Mucosa of stomach (tissue), 1 donor: ENCODE data around the gene DIS3L2.
"Not testable (repeated sequence)": the region's sequence is repeated elsewhere in the genome, so short reads cannot be mapped to it uniquely, and the experiment has no call there.

Experiments used
- H3K27me3 ChIP-seq: one replicate; pipeline ENCODE4 v1.7.0; 2013; ENCODE audit warnings: mild to moderate bottlenecking, low read length; ENCODE audit not compliant: control insufficient read depth, insufficient read depth
- H3K36me3 ChIP-seq: one replicate; pipeline ENCODE4 v1.7.0; 2013; ENCODE audit warnings: low read length; ENCODE audit not compliant: control insufficient read depth, insufficient read depth
- H3K4me1 ChIP-seq: one replicate; pipeline ENCODE4 v1.7.0; 2013; ENCODE audit warnings: mild to moderate bottlenecking, low read length; ENCODE audit not compliant: control insufficient read depth, insufficient read depth
- H3K4me3 ChIP-seq: one replicate; pipeline ENCODE4 v1.7.0; 2013; ENCODE audit warnings: low read length
- H3K9ac ChIP-seq: one replicate; pipeline ENCODE4 v1.7.0; 2013; ENCODE audit warnings: mild to moderate bottlenecking, low read length, moderate library complexity
- H3K9me3 ChIP-seq: one replicate; pipeline ENCODE4 v1.7.0; 2013; ENCODE audit warnings: mild to moderate bottlenecking, low read length, moderate library complexity; ENCODE audit not compliant: control insufficient read depth
- donor health status: Pancreatic carcinoma.

The DIS3L2 gene

DNA sequence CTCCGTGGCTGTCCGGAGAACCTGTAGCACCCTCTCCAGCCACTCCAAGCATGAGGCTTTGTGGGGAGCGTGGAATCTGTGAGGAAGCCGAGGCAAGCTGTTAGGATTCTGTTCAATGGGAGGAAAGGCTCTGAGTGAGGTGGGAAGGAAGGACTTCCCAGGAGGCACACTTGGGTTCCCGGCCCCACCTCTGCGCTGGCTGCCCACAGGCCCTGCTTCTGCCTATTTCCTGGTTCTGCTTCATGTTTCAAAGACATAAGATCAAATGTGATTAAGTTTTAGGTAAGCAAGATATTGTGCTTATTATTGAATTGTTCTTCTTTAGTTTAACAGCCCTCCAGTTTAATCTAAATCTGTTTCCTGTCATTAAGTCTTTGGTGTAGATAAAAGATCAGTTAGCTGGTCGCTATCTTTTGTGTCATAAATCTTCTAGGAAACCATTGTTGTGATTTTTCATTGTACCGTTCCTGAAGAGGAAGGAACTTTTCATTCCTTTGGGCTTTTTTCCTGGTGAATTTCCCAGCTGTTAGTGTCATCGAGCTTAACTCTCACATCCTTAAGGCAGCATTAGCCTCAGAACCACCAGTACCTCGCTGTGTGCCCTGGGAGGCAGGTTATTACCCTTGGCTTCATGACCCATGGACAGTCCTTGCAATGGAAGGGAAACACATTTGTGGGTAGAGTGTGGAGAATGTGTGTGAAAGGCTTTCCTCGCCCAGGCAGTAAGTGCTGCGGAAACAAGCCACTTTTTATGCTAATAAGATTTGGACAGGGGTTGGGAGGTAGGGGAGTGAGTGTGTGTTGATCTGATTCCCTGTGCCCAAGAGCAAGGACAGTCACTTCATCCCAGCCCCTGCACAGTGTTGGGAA lies 355.2 kb downstream of the DIS3L2 start:
- H3K36me3 ChIP-seq: no peaks in the 10 kb centered on the region
- H3K4me1 ChIP-seq: peaks cover 29% of the 10 kb centered on the region
- no peak overlapping the region for H3K4me3 ChIP-seq
- no peak overlapping the region for H3K9ac ChIP-seq
- H3K9me3 ChIP-seq: no peaks in the 10 kb centered on the region
- H3K27me3 ChIP-seq: no peaks in the 10 kb centered on the region

DNA sequence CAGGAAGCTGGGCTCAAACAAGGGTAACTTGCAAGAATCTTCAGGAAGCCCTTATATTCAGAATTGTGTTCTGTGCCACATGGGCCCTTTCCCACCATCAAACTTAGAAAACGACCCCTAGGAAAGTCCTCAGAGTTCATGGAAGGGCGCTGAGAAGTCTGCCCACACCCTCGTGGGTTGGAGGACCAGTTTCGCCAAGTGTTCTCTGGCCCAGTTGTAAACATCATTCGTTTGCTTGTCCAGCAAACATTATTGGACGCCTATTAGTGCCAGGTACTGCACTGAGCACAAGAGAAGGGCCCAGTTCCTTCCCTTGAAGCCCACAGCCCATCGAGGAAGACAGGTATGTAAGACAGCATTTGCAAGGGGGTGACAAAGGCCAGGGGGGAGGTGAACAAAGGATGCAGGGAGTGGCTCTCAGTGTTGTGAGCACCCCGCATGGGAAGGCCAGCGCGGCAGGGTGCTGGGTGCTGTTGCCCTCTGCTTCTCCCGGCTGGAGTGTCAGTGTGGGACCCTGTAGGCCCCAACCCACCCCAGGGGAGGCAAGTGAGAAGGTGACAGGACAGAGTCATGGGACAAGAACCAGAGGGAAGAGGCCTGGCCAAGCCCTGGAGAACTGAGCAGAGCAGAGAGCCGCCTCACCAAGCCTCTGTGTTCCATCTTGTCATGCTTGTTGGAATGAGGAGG lies 356.8 kb downstream of the DIS3L2 start:
- H3K4me3 ChIP-seq: no peak overlapping the region
- H3K9ac ChIP-seq: no peak overlapping the region
- no peaks in the 10 kb centered on the region for H3K27me3 ChIP-seq
- H3K36me3 ChIP-seq: no peaks in the 10 kb centered on the region
- H3K9me3 ChIP-seq: no peaks in the 10 kb centered on the region
- peaks cover 29% of the 10 kb centered on the region for H3K4me1 ChIP-seq

DNA sequence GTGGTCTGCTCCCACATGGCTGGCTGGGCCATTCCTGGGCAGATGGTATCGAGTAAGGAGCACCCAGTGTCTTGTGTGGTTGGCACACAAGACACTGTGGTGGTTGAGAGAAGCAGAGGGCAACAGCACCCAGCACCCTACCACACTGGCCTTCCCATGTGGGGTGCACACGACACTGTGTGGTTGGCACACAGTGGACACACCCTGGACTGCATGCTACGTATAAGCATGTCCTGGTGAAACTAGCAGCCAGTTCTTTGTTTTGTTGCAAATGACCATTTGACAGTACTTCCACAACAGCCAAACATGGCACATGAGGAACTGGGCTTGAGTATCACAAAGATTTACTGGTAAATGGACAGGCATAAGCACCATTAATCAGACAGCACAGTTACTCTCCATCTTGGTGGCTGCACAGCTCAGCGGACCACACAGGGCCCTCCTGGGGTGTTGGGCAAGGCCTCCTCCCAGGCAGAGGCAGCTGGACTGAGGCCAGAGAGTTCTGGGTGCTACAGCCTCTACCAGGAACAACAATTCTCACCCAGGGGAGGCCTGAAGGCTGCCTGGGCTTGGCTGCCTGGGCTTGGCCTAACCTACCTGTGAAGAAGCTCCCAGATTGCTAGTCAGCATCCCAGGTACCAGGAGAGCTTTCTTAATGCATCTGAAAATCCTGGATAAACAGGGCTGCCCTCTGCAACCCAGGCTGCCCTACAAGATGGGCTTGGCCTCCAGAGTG lies 357.7 kb downstream of the DIS3L2 start:
- peaks cover 29% of the 10 kb centered on the region for H3K4me1 ChIP-seq
- H3K36me3 ChIP-seq: no peaks in the 10 kb centered on the region
- no peaks in the 10 kb centered on the region for H3K9me3 ChIP-seq
- no peak overlapping the region for H3K9ac ChIP-seq
- H3K27me3 ChIP-seq: no peaks in the 10 kb centered on the region
- H3K4me3 ChIP-seq: no peak overlapping the region

DNA sequence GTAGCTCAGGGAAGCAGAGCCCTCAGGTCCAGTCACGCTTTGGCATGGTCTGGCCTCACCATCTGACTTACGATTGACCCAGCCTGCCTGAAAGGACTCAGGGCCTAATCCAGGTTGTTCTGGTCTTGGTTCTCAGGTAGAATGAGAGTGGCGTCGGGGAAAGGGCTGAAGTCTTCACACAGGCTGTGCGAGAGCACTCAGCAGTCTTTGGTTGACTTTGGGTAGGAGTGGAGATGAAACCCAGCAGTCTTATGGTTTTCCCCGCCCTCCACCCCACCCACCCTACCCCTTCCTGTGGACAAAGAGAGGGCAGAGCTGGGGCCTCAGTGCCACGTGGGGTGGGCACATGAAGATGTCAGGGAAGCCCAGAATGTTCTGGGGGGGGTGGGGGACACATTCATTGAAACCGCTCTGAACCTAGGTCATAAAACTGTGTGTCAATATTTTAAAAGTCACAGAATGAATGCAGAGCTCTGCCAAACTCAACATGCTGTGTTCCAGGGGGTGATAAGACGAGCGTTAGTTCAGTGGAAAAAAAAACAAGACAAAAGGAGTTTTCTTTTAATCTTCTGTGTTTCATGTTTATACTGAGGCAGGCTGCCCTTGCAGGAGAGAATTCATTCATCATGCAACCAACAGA lies 358.4 kb downstream of the DIS3L2 start:
- H3K9me3 ChIP-seq: no peaks in the 10 kb centered on the region
- H3K4me1 ChIP-seq: peaks cover 29% of the 10 kb centered on the region
- H3K9ac ChIP-seq: no peak overlapping the region
- no peaks in the 10 kb centered on the region for H3K27me3 ChIP-seq
- no peaks in the 10 kb centered on the region for H3K36me3 ChIP-seq
- no peak overlapping the region for H3K4me3 ChIP-seq

DNA sequence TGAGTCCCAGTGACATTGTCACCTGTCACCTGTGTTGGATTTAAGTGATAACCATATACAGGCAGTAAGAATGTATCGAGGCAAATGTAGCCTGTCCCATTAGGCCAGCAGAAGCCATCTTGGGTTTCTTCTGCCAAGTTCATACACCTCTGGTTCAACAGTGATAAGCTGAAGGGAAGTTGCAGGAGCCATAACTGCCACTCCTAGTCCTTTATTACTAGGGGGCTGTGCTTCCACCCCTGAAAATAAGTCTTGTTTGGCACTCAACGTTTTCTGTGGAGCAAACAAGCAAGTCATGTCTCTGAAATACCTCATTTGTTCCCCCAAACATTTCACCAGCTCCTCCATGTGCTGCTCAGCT lies 358.9 kb downstream of the DIS3L2 start:
- no peaks in the 10 kb centered on the region for H3K36me3 ChIP-seq
- H3K27me3 ChIP-seq: no peaks in the 10 kb centered on the region
- H3K4me3 ChIP-seq: no peak overlapping the region
- no peak overlapping the region for H3K9ac ChIP-seq
- H3K4me1 ChIP-seq: peaks cover 24% of the 10 kb centered on the region
- no peaks in the 10 kb centered on the region for H3K9me3 ChIP-seq

DNA sequence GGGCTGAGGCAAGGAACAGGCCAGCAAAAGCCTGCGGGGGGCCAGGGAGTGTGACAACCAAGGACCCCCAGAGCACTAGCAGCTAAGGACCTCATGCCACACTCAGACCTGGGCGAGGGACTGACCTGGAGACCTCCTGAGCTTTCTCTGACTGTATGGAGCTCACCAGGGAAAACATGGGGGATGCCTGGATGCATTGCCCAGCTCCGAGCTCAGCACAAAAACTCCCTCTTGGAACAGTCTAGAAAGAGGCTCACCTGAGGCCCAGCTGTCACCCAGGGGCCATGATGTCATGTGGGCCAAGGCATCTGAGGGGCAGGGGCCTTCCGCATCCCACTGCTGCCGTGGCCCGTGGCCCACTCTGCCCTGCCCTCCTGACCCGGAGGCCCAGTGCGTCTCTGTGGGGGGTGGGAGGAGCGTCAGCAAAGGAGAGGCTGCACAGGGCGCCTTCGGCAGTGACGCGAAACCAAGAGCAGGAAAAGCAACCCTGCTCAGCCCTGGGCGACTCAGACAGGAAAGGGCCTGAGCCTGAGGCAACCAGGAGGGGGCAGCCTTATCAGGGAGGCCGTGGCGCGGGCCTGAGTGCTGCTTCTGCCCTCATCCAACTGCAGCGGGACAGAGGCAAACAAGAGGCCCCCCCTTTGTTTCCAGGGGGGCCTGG lies 359.8 kb downstream of the DIS3L2 start:
- Histone ChIP-seq H3K9ac (no peak overlapping the region), H3K36me3 (no peaks in the 10 kb centered on the region), H3K9me3 (no peaks in the 10 kb centered on the region), H3K4me1 (peaks cover 15% of the 10 kb centered on the region), H3K27me3 (no peaks in the 10 kb centered on the region), H3K4me3 (no peak overlapping the region)

DNA sequence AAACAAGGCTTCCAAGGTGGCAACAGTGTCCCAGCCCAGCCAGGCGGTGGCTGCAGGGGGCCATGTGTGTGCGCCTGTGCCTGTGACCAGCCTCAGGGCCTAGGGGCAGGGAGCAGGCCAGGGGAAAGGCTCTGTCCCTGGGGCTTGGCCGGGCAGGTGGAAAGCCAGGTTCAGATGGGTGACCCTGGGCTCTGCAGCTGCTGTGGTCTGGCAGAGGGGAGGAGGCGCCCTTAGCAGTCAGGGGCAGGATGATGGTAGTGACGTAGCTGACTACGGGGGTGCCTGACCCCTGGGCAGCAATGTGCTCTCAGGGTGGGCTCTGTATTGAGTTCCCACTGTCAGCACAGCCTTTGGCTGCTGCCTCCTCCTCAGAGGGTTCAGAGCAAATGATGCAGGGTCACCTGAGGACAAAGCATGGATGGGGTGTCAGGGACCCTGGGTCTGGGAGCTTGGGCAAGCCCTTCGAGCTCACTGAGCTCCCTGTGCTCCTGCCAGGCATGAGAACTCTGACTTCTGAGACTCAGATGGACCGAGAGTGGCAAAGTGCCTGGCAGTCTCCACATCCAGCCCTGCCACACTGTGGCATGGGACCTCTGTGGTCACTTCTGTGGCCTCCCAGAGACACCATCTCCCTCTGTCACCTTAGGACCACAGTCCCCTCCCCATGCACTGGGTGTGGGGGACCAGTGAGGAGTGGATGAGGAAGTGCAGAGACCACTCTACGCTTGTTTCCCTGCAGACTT lies 360.5 kb downstream of the DIS3L2 start:
- no peak overlapping the region for H3K9ac ChIP-seq
- H3K27me3 ChIP-seq: no peaks in the 10 kb centered on the region
- no peaks in the 10 kb centered on the region for H3K9me3 ChIP-seq
- no peak overlapping the region for H3K4me3 ChIP-seq
- H3K36me3 ChIP-seq: no peaks in the 10 kb centered on the region
- peaks cover 11% of the 10 kb centered on the region for H3K4me1 ChIP-seq

DNA sequence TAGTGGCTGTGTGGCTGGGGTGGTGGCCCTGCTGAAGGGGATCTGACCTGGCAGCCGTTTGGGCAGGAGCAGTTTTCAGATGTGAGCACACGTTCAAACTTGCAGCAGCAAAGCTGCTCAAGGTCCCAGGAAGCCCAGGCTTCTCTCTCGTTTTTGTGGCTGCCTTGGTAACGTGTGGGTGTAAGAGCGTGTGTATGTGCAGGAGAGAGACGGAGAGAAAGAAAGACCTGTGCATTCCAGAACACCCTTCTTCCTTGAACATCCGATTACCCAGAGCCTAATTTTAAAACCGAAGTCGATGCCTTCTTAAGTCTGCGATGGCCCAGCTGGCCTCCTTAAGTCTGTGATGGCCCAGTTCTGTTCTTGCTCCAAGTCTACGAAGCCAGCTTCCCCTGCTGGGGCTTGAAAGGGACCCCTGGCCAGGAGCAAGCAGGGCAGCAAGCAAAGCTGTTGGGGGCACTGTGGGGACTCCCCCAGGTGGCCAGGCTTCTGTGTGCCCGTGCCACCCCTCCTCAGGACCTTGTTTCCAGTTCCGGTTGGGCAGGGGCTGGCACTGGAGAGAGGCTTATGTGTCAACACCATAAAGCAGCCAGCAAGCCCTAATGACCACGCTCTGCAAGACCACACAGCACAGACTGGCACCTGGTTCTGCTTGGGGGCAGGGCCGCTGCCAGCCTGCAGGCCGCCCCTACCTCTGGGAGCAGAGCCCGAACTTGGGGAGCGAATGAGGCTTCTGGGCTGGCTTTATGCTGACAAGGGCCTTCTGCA lies 361.2 kb downstream of the DIS3L2 start:
- H3K9ac ChIP-seq: no peak overlapping the region
- H3K9me3 ChIP-seq: no peaks in the 10 kb centered on the region
- H3K36me3 ChIP-seq: no peaks in the 10 kb centered on the region
- H3K4me3 ChIP-seq: no peak overlapping the region
- peaks cover 11% of the 10 kb centered on the region for H3K4me1 ChIP-seq
- no peaks in the 10 kb centered on the region for H3K27me3 ChIP-seq

DNA sequence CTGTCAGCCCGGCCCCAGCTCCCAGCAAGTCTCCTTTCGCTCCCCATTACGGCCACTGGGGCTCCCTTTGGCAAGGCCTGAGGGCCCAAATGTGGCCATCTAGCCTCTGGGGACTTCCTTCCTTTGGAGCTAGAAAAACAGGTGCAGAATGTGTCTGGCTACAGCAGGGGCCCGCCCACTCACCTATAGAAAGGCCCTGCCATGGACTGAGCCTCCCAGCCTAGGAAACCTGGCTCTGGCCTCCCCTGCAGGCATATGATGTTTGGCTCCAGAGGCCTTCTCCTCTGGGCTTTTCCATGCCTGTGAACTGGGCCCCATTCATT lies 361.8 kb downstream of the DIS3L2 start:
- Histone ChIP-seq H3K9ac (no peak overlapping the region), H3K27me3 (no peaks in the 10 kb centered on the region), H3K9me3 (no peaks in the 10 kb centered on the region), H3K4me3 (no peak overlapping the region), H3K4me1 (peaks cover 11% of the 10 kb centered on the region), H3K36me3 (no peaks in the 10 kb centered on the region)

DNA sequence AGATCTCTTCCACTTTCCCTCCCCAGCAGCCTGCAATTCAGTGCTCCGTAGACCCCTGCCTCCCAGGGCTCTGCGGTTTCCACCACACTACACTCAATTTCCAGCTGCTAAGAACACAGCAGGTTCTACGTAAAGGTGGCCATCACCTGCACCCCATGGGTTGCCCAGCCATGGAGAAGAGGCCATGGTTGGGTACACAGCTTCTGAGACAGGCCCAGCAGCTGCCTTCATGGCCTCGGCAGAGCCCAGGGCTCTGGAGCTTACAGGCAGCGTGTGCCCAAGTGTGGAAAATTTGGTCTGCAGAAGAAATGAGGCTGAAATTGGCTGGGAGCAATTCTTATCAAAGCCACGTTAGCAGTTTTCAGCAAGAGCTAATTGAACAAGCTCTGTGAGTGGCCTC lies 362.5 kb downstream of the DIS3L2 start:
- not testable (repeated sequence) for H3K9ac ChIP-seq, H3K27me3 ChIP-seq, H3K4me3 ChIP-seq, H3K9me3 ChIP-seq, H3K36me3 ChIP-seq
- peaks cover 11% of the 10 kb centered on the region for H3K4me1 ChIP-seq

DNA sequence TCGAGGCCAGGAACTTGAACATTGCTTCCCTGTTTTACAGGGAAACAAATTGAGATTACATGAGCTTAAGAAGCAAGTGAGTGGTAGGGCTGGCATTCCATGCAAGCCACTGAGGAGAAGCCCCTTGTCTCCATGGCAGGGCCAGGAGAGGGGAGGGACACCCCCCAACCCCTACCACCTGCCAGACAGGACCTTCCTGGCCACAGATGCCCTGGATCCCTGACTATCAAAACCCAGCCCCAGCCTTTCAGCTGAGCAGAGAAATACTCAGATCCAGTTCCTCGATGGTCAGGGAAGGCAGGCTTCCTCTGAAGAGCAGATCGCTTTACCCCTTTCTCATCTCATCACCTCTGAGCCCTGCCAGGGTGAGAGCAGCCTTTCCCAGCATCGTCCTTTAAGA lies 363.3 kb downstream of the DIS3L2 start:
- no peaks in the 10 kb centered on the region for H3K36me3 ChIP-seq
- H3K9me3 ChIP-seq: no peaks in the 10 kb centered on the region
- peaks cover 5% of the 10 kb centered on the region for H3K4me1 ChIP-seq
- H3K9ac ChIP-seq: no peak overlapping the region
- H3K27me3 ChIP-seq: no peaks in the 10 kb centered on the region
- no peak overlapping the region for H3K4me3 ChIP-seq
